Measurements from ENCODE around the gene TMEM234. TPM values are rescaled to one million over a fixed set of nuclear protein-coding genes. Genes with fewer than 3 reads are reported as not detected.

TMEM234 gene
- total and polyA plus RNA-seq, 2 of the 13 experiments (the other 11 are each of a cell fraction or from before 2014, with no cell fraction given) = 6.1 to 9.0 TPM

- no peaks in the 10 kb centered on the region for H3K79me2 ChIP-seq (ENCODE audit: insufficient read depth, low read length)
- WGBS (ENCODE audit: low lambda C conversion rate) = 52% methylated on average over 3 of the region's 31 CpGs
- intact Hi-C loops (cut with micrococcal nuclease; ENCODE audit: unreplicated experiment) = loop anchor here (1.0 kb wide), 1 partner anchor 42 kb away; no protein-coding TSS in a partner anchor
- FAIRE-seq = no peak
- H3K27ac ChIP-seq (ENCODE audit: extremely low read length, insufficient read depth, low read length) = no peak overlapping the region
- ChIA-PET POLR2A (interaction anchor here (0.7 to 7.1 kb wide), 11 partner anchors 11 to 464 kb away, joined by 3 to 48 read pairs (median 8); partner anchors contain the start of genes BSDC1, HDAC1, MARCKSL1 and TXLNA), CTCF (ENCODE audit: low intra/inter-chr PET ratio, low total read pairs) (interaction anchor here (1.0 to 1.3 kb wide), 2 partner anchors 32 to 68 kb away, joined by 3 to 8 read pairs; no protein-coding TSS in a partner anchor)
- H3K4me3 ChIP-seq (replicated peaks in 1 of 3; ENCODE audit: insufficient read depth in 1 of 3, low read depth in 2 of 3, low read length in 3 of 3) = peak overlapping the region in 2 of 3 experiments; percentile 8 to 58; a peak in 2 of 6 replicates
- ATAC-seq = peak; percentile 71
- H3K36me3 ChIP-seq (replicated peaks in 1 of 2; ENCODE audit: control insufficient read depth in 1 of 2, insufficient read depth in 2 of 2, low read length in 2 of 2) = no peaks in the 10 kb centered on the region
- no peaks in the 10 kb centered on the region for H3K9me3 ChIP-seq (ENCODE audit: low read length)
- no peaks in the 10 kb centered on the region for H3K27me3 ChIP-seq (ENCODE audit: control insufficient read depth in 1 of 2, insufficient read depth in 2 of 2, low read length in 2 of 2)
- no peak overlapping the region for H2AFZ ChIP-seq (ENCODE audit: low read length)
- H4K20me1 ChIP-seq (ENCODE audit: insufficient read depth, low read length) = no peaks in the 10 kb centered on the region
- H3K9ac ChIP-seq (ENCODE audit: insufficient read depth, low read depth, low read length) = peak overlapping the region; percentile 45; the same call in 1 of the 2 replicates
- peak overlapping the region; percentile 72 for H3K4me2 ChIP-seq (ENCODE audit: low read depth, low read length)
- BruUV-seq (replicated peaks) = no TSS peak
- peak; percentile 59 for DNase-seq (ENCODE audit: low spot score)
- peaks cover 83% of the 10 kb centered on the region for H3K4me1 ChIP-seq (ENCODE audit: insufficient read depth, low read length)
- in situ Hi-C loops (cut with HindIII; ENCODE audit: extremely low pct_ligation_motif_present, low pct_unique_long_range_greater_than_20kb) = no loop called here
- TF ChIP-seq ZNF331 (CRISPR knock-in tag; IDR thresholded peaks at IDR 0.05) (peak; percentile 59; the same call in 1 of the 2 replicates), KDM4B (CRISPR knock-in tag; IDR thresholded peaks at IDR 0.05) (peak; percentile 44; the same call in 1 of the 2 replicates), PBX2 (CRISPR knock-in tag; IDR thresholded peaks at IDR 0.05) (0 out of 2 replicates have a peak, but pooled peaks have one; percentile 19), SIN3A (IDR thresholded peaks at IDR 0.05; ENCODE audit: borderline replicate concordance, low read depth, low read length) (no peak), GATAD1 (CRISPR knock-in tag; IDR thresholded peaks at IDR 0.05) (peak; percentile 27; the same call in 1 of the 2 replicates), UBTF (CRISPR knock-in tag; IDR thresholded peaks at IDR 0.05) (peak; percentile 74), KLF9 (CRISPR knock-in tag; IDR thresholded peaks at IDR 0.05; ENCODE audit: low read depth) (no peak), ZBED4 (CRISPR knock-in tag; IDR thresholded peaks at IDR 0.05; ENCODE audit: borderline replicate concordance) (no peak), SPEN (CRISPR knock-in tag; IDR thresholded peaks at IDR 0.05; ENCODE audit: low read depth) (peak; percentile 70), KMT2A (CRISPR knock-in tag; IDR thresholded peaks at IDR 0.05) (0 out of 2 replicates have a peak, but pooled peaks have one; percentile 38), MAZ (IDR thresholded peaks at IDR 0.05; ENCODE audit: borderline replicate concordance, low read depth, low read length) (no peak), MAZ (CRISPR knock-in tag; IDR thresholded peaks at IDR 0.05; ENCODE audit: low read depth) (peak; percentile 72), SNRNP70 (IDR thresholded peaks at IDR 0.05; ENCODE audit: low read depth, low read length) (no peak), HBP1 (CRISPR knock-in tag; IDR thresholded peaks at IDR 0.05; ENCODE audit: low read depth) (peak; percentile 80; the same call in 1 of the 2 replicates)
Observed at GRCh38 chr1:32247983-32248889, 26.1 kb upstream of the TMEM234 start.
